HepG2 (cell line): ENCODE results near the gene TROAP. TPM values are rescaled to one million over a fixed set of nuclear protein-coding genes. Genes with fewer than 3 reads are reported as not detected.

Experiments used
- ATF4 ChIP-seq, 2 experiments: fragments of 450-650 bp in 1 of 2; sonication (generic) in 1 of 2; formaldehyde crosslinking; IDR thresholded peaks; 2 replicates each; pipeline versions ENCODE4 v1.5.0 to v1.8.0; 2020 to 2022; ENCODE audit warnings: mild to moderate bottlenecking in 1 of 2, missing genetic modification reagents in 1 of 2
- CAMTA2 ChIP-seq: sonication (generic); formaldehyde crosslinking; IDR thresholded peaks from 2 replicates; pipeline ENCODE4 v1.4.0; 2020; ENCODE audit warnings: mild to moderate bottlenecking, missing genetic modification reagents, borderline replicate concordance
- CREBL2 ChIP-seq: sonication (generic); formaldehyde crosslinking; IDR thresholded peaks from 2 replicates; pipeline ENCODE4 v1.8.1; 2023; ENCODE audit warnings: missing genetic modification reagents, mild to moderate bottlenecking, borderline replicate concordance
- CTCF ChIP-seq: sonication (generic); formaldehyde crosslinking; IDR thresholded peaks from 2 replicates; pipeline ENCODE4 v1.5.0; 2020; ENCODE audit warnings: mild to moderate bottlenecking, missing genetic modification reagents, moderate library complexity
- HDAC1 ChIP-seq: sonication (generic); formaldehyde crosslinking; IDR thresholded peaks from 2 replicates; pipeline ENCODE4 v1.5.1; 2020; ENCODE audit warnings: mild to moderate bottlenecking, missing genetic modification reagents
- HNRNPUL1 ChIP-seq: fragments of 200-400 bp; formaldehyde crosslinking; IDR thresholded peaks from 2 replicates; pipeline ENCODE4 v1.6.1; 2017; ENCODE audit warnings: low read depth, mild to moderate bottlenecking, low read length, moderate library complexity
- NR2F2 ChIP-seq: IDR thresholded peaks from 2 replicates; pipeline ENCODE4 v1.6.1; 2012; ENCODE audit warnings: low read depth, inconsistent platforms, borderline replicate concordance
- SATB2 ChIP-seq: sonication (generic); formaldehyde crosslinking; IDR thresholded peaks from 2 replicates; pipeline ENCODE4 v1.5.0; 2020; ENCODE audit warnings: missing genetic modification reagents
- TFDP2 ChIP-seq: sonication (generic); formaldehyde crosslinking; IDR thresholded peaks from 2 replicates; pipeline ENCODE4 v1.4.0; 2020; ENCODE audit warnings: missing genetic modification reagents
- TOPORS ChIP-seq: sonication (generic); formaldehyde crosslinking; IDR thresholded peaks from 2 replicates; pipeline ENCODE4 v1.8.0; 2023; ENCODE audit warnings: mild to moderate bottlenecking, missing genetic modification reagents
- ZBTB7A ChIP-seq: sonication (generic); formaldehyde crosslinking; IDR thresholded peaks from 2 replicates; pipeline ENCODE4 v1.8.0; 2022; ENCODE audit warnings: mild to moderate bottlenecking, missing genetic modification reagents
- ZFP90 ChIP-seq: sonication (generic); formaldehyde crosslinking; IDR thresholded peaks from 2 replicates; pipeline ENCODE4 v1.8.0; 2022; ENCODE audit warnings: missing genetic modification reagents, mild to moderate bottlenecking, inconsistent platforms, borderline replicate concordance
- ZHX1 ChIP-seq: sonication (generic); formaldehyde crosslinking; IDR thresholded peaks from 2 replicates; pipeline ENCODE4 v1.8.1; 2022; ENCODE audit warnings: low read depth, mild to moderate bottlenecking, missing genetic modification reagents
- ZKSCAN5 ChIP-seq: sonication (generic); formaldehyde crosslinking; IDR thresholded peaks from 2 replicates; pipeline ENCODE4 v1.5.1; 2020; ENCODE audit warnings: mild to moderate bottlenecking, missing genetic modification reagents
- ZMYM2 ChIP-seq: sonication (generic); formaldehyde crosslinking; IDR thresholded peaks from 2 replicates; pipeline ENCODE4 v1.8.0; 2022; ENCODE audit warnings: mild to moderate bottlenecking, missing genetic modification reagents
- ZNF124 ChIP-seq: sonication (generic); formaldehyde crosslinking; IDR thresholded peaks from 2 replicates; pipeline ENCODE4 v1.4.0; 2020; ENCODE audit warnings: missing genetic modification reagents
- ZNF18 ChIP-seq: sonication (generic); formaldehyde crosslinking; IDR thresholded peaks from 2 replicates; pipeline ENCODE4 v1.8.0; 2022; ENCODE audit warnings: mild to moderate bottlenecking, missing genetic modification reagents; ENCODE audit not compliant: insufficient replicate concordance
- ZNF337 ChIP-seq: sonication (generic); formaldehyde crosslinking; IDR thresholded peaks from 2 replicates; pipeline ENCODE4 v1.5.1; 2020; ENCODE audit warnings: missing genetic modification reagents, low read depth, mild to moderate bottlenecking, borderline replicate concordance
- ZNF773 ChIP-seq: sonication (generic); formaldehyde crosslinking; IDR thresholded peaks from 2 replicates; pipeline ENCODE4 v1.4.0; 2020; ENCODE audit warnings: missing genetic modification reagents, borderline replicate concordance
- ZSCAN21 ChIP-seq: sonication (generic); formaldehyde crosslinking; IDR thresholded peaks from 2 replicates; pipeline ENCODE4 v1.8.0; 2022; ENCODE audit warnings: mild to moderate bottlenecking, missing genetic modification reagents, moderate library complexity, borderline replicate concordance
- polyA plus RNA-seq, 8 experiments: library from polyadenylated mRNA; depleted of rRNA in 3 of 8; stranded (reverse) in 7 of 8; unstranded in 1 of 8; fragments of >200 nt; fragmentation: Illumina TruSeq in 4 of 8; extraction: Trizol in 4 of 8; gene quantifications; 2 replicates each; pipeline versions ENCODE4 v1.2.1 to v1.2.3, GENCODE V29; 2011 to 2016; ENCODE audit warnings: low read depth in 4 of 8, missing spikeins in 1 of 8, mixed read lengths in 1 of 8; ENCODE audit not compliant: insufficient read depth in 1 of 8
- total RNA-seq, 5 experiments: library from RNA; depleted of rRNA; stranded (reverse); fragments of >200 nt; fragmentation: Illumina TruSeq; extraction: Trizol; gene quantifications; 2 replicates each; pipeline ENCODE4 v1.2.3, GENCODE V29; 2016; ENCODE audit warnings: low read depth in 1 of 5

Gene TROAP
- total and polyA plus RNA-seq, 2 of the 13 experiments (the other 11 are each of a cell fraction or from before 2014, with no cell fraction given), result 22.5 to 30.9 TPM

GRCh38 chr12:49346659-49347310, 23.7 kb downstream of the TROAP start, which contains the start of gene DNAJC22 (continued):
- TF ChIP-seq CREBL2 (no peak), HDAC1 (CRISPR knock-in tag) (0 out of 2 replicates have a peak, but pooled peaks have one; percentile 35), SATB2 (CRISPR knock-in tag) (0 out of 2 replicates have a peak, but pooled peaks have one; percentile 30), NR2F2 (0 out of 2 replicates have a peak, but pooled peaks have one; percentile 14), ZNF773 (CRISPR knock-in tag) (no peak), CTCF (peak; percentile 10; the same call in 1 of the 2 replicates), CAMTA2 (CRISPR knock-in tag) (0 out of 2 replicates have a peak, but pooled peaks have one; percentile 29), ZNF337 (CRISPR knock-in tag) (peak; percentile 46; the same call in 1 of the 2 replicates), ZNF18 (CRISPR knock-in tag) (peak; percentile 55), TFDP2 (CRISPR knock-in tag) (peak; percentile 39; the same call in 1 of the 2 replicates), ZBTB7A (0 out of 2 replicates have a peak, but pooled peaks have one; percentile 32), ATF4 (CRISPR knock-in tag; IDR thresholded peaks at IDR 0.05) (no peak), ZHX1 (no peak), HNRNPUL1 (no peak), ZNF124 (CRISPR knock-in tag) (no peak), ZMYM2 (CRISPR knock-in tag) (no peak), ZKSCAN5 (CRISPR knock-in tag) (0 out of 2 replicates have a peak, but pooled peaks have one; percentile 18), TOPORS (CRISPR knock-in tag) (no peak), ZFP90 (CRISPR knock-in tag) (no peak), ZSCAN21 (peak; percentile 29; the same call in 1 of the 2 replicates)
